HFF-Myc (cell line): ENCODE results near the gene CCDC171.
"Not testable (repeated sequence)": the region's sequence is repeated elsewhere in the genome, so short reads cannot be mapped to it uniquely, and the experiment has no call there.

Experiments used
- DNase-seq: peaks from one replicate; pipeline ENCODE4 v3.0.0-alpha.2; 2011; ENCODE audit warnings: low read depth; ENCODE audit errors: extremely low read depth
- H3K4me3 ChIP-seq: replicated peaks from 2 replicates; pipeline ENCODE4 v1.5.1; 2011; ENCODE audit warnings: low read depth, mild to moderate bottlenecking, control low read depth, low read length
- CTCF ChIP-seq: IDR thresholded peaks from 2 replicates; pipeline ENCODE4 v1.5.1; 2012; ENCODE audit warnings: mild to moderate bottlenecking, low read depth, low read length, control low read depth; ENCODE audit errors: missing control alignments

CCDC171 gene

DNA sequence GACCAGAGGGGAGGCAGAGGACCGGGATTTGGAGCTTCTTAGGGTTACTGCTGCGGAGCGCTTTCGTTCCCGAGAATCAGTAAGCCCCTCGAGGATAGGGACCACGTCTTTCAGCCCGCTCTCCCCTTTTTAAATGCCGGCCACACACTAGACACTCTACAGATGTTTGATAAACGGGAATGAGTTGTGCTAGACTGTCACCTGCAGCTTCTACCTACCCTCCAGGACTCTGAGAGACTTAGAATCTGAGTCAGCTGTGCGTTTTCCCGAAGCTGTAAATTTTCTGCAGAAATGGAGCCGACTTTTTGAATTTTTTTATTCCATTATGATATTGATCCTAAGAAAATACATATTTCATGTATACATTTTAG lies 670 bp downstream of the CCDC171 start:
- DNase-seq: no peak
- no peak for TF ChIP-seq CTCF
- H3K4me3 ChIP-seq: peak overlapping the region; percentile 61

- H3K4me3 ChIP-seq: no peak overlapping the region
- no peak for TF ChIP-seq CTCF
- no peak for DNase-seq
These were observed 17.9 kb downstream of the CCDC171 start for GRCh38 chr9:15570769-15571168.

DNA sequence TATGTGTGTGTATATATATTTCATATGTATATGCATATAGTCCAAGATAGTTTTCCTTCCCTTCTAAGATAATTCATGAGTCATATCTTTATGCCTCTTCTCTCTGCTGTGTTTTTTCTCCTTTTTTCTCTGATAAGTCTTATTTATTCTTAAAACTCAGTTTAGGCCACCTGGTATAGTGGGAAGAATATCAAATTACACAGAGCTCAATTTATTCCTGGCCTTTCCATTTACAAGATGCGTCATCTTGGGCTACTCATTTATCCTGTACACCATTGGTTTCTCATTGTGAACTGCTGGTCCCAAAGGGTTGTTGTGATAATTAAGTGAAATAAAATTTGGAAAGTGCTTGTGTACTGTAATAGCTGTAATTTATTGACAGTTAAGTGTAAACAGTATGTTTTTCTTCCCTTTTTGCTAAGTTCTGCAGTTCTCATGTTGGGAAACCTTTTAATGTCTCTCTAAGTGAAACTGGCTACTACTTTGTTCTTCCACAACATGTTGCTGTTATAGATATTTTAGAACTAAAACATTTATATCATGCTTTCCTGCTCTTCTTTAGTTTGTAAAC lies 19.4 kb downstream of the CCDC171 start:
- no peak for DNase-seq
- TF ChIP-seq CTCF: no peak
- H3K4me3 ChIP-seq: no peak overlapping the region

DNA sequence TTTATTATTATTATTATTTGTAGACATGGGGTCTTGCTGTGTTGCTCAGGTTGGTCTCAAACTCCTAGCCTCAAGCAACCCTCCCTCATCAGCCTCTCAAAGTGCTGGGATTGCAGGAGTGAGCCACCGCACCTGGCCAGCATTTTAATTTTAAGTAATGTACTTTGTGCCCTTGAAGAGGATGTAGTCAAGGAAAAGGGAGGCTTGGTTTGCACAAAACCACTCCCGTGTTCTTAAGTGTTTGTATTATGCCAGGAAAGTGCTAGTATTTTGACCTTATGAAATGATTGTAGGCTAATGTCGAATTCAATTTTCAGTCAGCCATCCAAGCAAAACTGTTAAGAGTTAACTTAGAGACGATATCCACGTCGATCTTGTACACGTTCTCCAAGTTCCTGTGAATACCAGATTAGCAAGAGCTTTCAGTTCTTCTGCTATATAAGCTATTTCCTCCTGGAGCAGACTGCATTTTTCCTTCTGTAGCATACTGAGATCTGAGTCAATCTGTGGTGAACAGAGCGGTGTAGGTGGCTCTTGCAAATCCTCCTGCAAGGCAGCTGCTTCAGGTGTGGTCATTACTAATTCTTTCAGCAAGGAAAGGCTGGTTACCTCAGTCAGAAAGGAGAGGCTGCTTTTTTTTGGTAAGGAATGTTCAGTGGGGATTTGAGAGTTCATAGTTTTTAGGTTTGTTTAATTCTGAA lies 23.7 kb downstream of the CCDC171 start:
- no peak overlapping the region for H3K4me3 ChIP-seq
- TF ChIP-seq CTCF: no peak
- DNase-seq: no peak

DNA sequence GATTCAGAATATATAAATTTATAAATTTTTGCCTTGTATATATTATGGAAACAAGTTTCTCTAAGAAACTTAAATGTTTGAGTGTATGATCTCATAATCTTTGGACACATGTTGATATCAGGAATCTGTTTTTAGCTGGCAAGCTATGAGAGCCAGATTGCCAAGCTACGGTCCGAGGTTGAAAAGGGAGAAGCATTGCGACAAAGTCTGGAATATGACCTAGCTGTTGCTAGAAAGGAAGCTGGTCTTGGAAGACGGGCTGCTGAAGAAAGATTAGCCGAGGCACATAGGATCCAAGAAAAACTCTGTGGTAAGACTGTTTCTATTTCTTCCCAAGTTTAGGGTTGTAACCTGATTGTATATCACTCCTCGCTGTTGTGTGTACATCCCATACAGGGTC lies 25.9 kb downstream of the CCDC171 start:
- no peak for DNase-seq
- no peak for TF ChIP-seq CTCF
- no peak overlapping the region for H3K4me3 ChIP-seq

DNA sequence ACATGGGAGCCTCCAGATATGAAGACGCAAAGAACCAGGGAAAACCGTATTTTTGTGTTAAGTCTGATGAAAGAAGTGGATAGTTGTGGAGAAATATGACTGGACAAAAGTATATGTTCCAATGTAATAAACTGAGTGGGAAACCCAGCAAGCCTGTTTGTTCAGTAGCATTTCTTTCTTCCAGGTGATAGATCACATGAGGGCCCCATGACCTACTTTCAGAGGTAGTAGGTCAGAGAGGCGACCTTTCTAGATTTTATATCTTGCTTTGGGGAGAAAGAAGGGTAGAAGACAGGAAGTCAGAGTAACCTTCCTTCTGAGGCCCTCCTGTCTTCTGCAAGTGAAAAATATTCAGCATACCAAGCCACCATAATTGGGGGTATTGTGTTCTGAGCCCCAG lies 31.5 kb downstream of the CCDC171 start:
- no peak for TF ChIP-seq CTCF
- H3K4me3 ChIP-seq: no peak overlapping the region
- no peak for DNase-seq

DNA sequence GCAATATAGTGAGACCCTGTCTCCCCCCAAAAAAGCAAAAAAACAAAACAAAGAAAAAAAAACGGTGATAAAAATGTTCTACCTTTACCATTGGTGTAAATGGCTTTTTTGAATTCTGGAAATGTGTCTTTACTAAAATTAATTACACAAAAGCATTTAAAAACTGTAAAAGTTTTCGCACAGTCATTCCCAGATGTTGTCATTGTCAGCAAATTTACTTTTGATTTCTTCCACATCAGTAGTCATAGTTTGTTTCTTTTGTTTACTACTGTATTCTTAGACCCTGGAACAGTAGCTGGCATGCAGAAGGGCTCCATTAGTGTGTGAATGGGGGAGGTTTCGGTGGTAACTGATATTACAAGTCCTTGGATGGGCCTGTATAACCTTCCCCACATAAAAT lies 39.5 kb downstream of the CCDC171 start:
- no peak for TF ChIP-seq CTCF
- no peak overlapping the region for H3K4me3 ChIP-seq
- DNase-seq: no peak

DNA sequence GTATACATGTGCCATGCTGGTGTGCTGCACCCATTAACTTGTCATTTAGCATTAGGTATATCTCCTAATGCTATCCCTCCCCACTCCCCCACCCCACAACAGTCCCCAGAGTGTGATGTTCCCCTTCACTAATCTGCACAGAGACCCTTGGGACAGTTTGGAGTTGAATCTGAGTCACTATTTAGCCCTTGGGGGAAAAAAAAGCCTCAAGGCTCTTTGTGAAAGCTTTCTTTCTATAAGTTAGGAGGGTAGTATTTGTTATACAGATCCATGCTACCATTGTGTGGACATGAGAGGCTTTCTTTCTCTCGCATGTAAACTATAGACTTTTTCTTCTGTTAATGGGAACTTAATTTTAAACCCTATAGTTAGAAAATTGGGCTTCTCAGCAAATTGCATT lies 40.1 kb downstream of the CCDC171 start:
- H3K4me3 ChIP-seq, DNase-seq: not testable (repeated sequence)

GRCh38 chr9:15600666-15601330 lies 48.0 kb downstream of the CCDC171 start:
- not testable (repeated sequence) for H3K4me3 ChIP-seq, DNase-seq
